Measurements from ENCODE around the gene ERFL. TPM values are rescaled to one million over a fixed set of nuclear protein-coding genes. Genes with fewer than 3 reads are reported as not detected.

Gene ERFL
- total RNA-seq, 1 donor from 2014 or later = 0.46 TPM

DNA sequence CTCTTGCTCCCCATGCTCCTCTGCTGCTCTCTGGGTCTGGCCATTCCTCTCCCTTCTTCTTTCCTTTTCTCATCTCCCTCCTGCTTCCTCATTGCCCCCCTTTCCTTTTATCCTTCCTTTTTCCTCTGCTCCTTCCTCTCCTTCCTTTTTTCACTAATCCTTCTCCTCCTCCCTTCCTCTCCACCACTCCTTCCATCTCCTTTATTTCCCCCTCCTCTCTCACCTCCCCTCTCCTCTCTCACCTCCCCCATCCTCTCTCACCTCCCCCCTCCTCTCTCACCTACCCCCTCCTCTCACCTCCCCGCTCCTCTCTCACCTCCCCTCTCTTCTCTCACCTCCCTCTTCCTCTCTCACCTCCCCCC is 31.7 kb downstream of the ERFL start:
- DNase-seq (ENCODE audit: low spot score) = no peak
- Mint-ChIP-seq H3K27me3 (ENCODE audit: unreplicated experiment) (peaks cover 3% of the 10 kb centered on the region), H3K4me3 (ENCODE audit: unreplicated experiment) (no peak overlapping the region), H3K36me3 (ENCODE audit: low read depth, unreplicated experiment) (peaks cover 25% of the 10 kb centered on the region), H3K4me1 (ENCODE audit: unreplicated experiment) (peaks cover 14% of the 10 kb centered on the region), H3K9me3 (ENCODE audit: unreplicated experiment) (no peaks in the 10 kb centered on the region), H3K27ac (ENCODE audit: unreplicated experiment) (no peak overlapping the region)
- no peak for TF ChIP-seq CTCF (IDR thresholded peaks at IDR 0.05; ENCODE audit: unreplicated experiment)

DNA sequence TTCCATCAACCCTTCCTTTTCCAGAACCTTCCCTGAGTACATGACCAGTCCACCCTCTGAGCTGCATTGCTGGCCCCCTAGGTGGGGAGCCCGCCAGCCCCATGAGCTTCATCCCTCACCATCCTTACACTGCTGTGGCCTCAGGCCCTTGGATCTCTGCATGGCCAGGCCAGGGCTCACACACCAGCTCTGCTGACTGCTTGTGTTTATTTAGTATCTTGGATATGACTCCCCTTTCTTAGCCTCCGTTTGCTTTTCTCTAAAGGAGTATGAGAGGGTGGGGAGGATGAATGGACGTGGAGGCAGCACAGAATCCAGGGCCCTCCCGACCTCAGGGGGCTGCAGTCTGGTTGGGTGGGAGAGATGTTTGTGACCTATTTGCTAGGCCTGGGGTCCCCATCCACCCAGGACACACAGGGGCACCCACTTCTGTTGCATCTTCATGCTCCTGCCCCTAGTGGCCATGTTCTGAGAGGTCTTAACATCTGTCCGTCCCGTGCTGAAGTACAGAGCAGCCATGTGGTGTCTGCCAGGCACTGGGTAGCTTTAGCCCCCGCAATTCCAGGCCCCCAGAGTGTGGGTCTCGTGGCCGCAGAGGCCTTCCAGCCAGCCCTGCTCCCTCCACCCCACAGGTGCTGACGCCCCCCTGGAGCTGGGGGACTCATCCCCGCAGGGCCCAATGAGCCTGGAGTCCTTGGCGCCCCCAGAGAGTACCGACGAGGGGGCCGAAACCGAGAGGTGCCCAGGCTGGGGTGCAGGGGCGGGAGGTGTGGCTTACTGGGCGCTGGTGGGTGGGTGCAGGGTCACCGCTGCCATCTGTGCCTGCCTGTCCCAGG is 32.3 kb downstream of the ERFL start:
- no peak for DNase-seq (ENCODE audit: low spot score)
- peak; percentile 35 for TF ChIP-seq CTCF (IDR thresholded peaks at IDR 0.05; ENCODE audit: unreplicated experiment)
- peaks cover 8% of the 10 kb centered on the region for H3K27me3 Mint-ChIP-seq (ENCODE audit: unreplicated experiment)
- no peaks in the 10 kb centered on the region for H3K9me3 Mint-ChIP-seq (ENCODE audit: unreplicated experiment)
- H3K4me1 Mint-ChIP-seq (ENCODE audit: unreplicated experiment) = peaks cover 16% of the 10 kb centered on the region
- H3K4me3 Mint-ChIP-seq (ENCODE audit: unreplicated experiment) = no peak overlapping the region
- H3K36me3 Mint-ChIP-seq (ENCODE audit: low read depth, unreplicated experiment) = peaks cover 26% of the 10 kb centered on the region
- H3K27ac Mint-ChIP-seq (ENCODE audit: unreplicated experiment) = no peak overlapping the region

GRCh38 chr19:41894350-41894749 is 33.9 kb downstream of the ERFL start:
- no peak for TF ChIP-seq CTCF (IDR thresholded peaks at IDR 0.05; ENCODE audit: unreplicated experiment)
- Mint-ChIP-seq H3K9me3 (ENCODE audit: unreplicated experiment) (no peaks in the 10 kb centered on the region), H3K36me3 (ENCODE audit: low read depth, unreplicated experiment) (peaks cover 34% of the 10 kb centered on the region), H3K4me1 (ENCODE audit: unreplicated experiment) (peaks cover 16% of the 10 kb centered on the region), H3K4me3 (ENCODE audit: unreplicated experiment) (no peak overlapping the region), H3K27me3 (ENCODE audit: unreplicated experiment) (peaks cover 8% of the 10 kb centered on the region), H3K27ac (ENCODE audit: unreplicated experiment) (no peak overlapping the region)
- DNase-seq (ENCODE audit: low spot score) = no peak

DNA sequence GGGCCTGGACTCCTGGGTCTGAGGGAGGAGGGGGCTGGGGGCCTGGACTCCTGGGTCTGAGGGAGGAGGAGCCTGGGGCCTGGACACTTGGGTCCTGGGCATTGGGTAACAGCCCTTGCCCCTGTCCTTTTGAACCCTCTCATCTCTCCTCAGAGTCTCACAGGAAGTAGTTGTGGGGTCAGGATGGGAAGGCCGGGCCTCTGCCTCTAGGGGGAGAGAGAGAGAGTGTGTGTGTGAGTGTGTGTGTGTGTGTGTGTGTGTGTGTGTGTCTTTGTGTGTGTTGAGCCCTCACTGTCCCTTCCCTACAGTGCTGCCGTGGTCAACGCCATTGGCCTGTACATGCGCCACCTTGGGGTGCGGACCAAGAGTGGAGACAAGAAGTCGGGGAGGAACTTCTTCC is 34.4 kb downstream of the ERFL start:
- no peak overlapping the region for H3K27ac Mint-ChIP-seq (ENCODE audit: unreplicated experiment)
- no peak for DNase-seq (ENCODE audit: low spot score)
- H3K4me3 Mint-ChIP-seq (ENCODE audit: unreplicated experiment) = no peak overlapping the region
- H3K4me1 Mint-ChIP-seq (ENCODE audit: unreplicated experiment) = peaks cover 16% of the 10 kb centered on the region
- H3K9me3 Mint-ChIP-seq (ENCODE audit: unreplicated experiment) = no peaks in the 10 kb centered on the region
- TF ChIP-seq CTCF (IDR thresholded peaks at IDR 0.05; ENCODE audit: unreplicated experiment) = no peak
- H3K27me3 Mint-ChIP-seq (ENCODE audit: unreplicated experiment) = peaks cover 8% of the 10 kb centered on the region
- H3K36me3 Mint-ChIP-seq (ENCODE audit: low read depth, unreplicated experiment) = peaks cover 34% of the 10 kb centered on the region

DNA sequence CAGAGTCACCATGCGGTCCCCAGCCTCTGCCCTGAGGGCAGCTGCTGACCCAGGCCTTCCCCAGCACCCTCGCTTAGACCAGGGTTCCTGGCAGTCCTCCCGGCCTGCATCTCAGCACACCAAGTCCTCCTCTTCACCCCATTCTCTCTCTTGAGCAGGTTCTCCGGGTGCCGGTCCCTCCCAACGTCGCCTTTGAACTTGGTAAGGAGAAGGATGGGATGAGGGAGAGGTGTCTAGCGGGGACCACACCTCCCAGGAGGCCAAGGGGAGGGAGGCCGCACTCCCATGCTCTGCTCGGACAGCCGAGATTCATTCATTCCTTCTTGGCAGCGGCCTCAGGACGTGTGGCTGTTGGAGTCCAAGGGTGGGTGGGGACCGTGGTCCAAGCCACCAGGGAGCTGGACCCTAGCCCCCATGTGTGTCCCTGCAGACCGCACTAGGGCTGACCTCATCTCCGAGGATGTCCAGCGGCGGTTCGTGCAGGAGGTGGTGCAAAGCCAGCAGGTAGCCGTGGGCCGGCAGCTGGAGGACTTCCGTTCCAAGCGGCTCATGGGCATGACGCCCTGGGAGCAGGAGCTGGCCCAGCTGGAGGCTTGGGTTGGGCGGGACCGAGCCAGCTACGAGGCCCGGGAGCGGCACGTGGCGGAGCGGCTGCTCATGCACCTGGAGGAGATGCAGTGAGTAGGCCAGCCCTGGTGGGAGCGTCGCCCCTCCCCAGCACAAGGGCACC is 35.9 kb downstream of the ERFL start:
- peaks cover 10% of the 10 kb centered on the region for H3K27me3 Mint-ChIP-seq (ENCODE audit: unreplicated experiment)
- peaks cover 19% of the 10 kb centered on the region for H3K4me1 Mint-ChIP-seq (ENCODE audit: unreplicated experiment)
- H3K36me3 Mint-ChIP-seq (ENCODE audit: low read depth, unreplicated experiment) = peaks cover 26% of the 10 kb centered on the region
- no peak for TF ChIP-seq CTCF (IDR thresholded peaks at IDR 0.05; ENCODE audit: unreplicated experiment)
- H3K4me3 Mint-ChIP-seq (ENCODE audit: unreplicated experiment) = no peak overlapping the region
- no peaks in the 10 kb centered on the region for H3K9me3 Mint-ChIP-seq (ENCODE audit: unreplicated experiment)
- DNase-seq (ENCODE audit: low spot score) = no peak
- no peak overlapping the region for H3K27ac Mint-ChIP-seq (ENCODE audit: unreplicated experiment)
